Measurements from ENCODE around the gene NOCT.

The NOCT gene

DNA sequence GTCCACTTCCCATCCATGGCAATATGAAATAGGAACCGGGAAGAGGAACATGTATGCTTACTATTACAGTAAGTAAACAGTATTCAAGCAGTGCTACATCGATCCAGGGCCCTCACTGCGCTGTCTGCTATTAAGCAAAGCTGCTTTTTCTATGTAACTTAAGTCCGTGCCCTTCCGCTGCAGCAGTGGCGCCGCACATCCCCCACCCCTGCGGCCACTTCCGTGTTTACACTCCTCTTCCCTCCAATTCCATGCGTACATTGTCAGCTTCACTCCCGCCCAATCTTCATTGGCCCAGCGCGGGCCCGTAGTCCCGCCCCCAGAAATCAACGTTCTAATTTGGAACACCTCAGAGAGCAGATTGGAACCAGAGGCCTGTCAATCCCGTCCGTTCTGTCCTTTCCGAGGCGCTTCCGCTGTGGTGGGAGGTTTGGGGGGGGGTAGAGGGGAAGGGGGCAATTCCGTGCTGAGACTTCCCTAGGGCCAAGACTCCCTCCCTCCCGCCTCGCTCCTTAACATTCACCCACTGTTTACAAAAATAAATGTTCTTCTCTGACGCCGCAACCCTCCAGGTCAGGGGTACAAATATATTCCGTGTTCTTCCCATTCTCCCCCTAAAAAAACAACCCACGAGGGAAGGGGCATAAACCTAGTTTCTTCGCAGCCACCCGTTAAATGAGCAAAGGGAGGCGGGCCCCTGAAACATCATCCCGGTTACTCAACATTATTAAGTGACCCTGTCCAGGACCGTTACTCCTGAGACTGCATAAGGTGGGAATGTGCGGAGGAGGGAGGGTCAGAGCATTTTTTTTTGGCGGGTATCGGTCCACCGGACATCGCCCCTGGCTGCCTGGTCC, 67.4 kb downstream of the NOCT start (continued):
- TF ChIP-seq ZNF776 (tag by site-specific recombination; IDR thresholded peaks at IDR 0.05; ENCODE audit: borderline replicate concordance) (no peak), ZNF837 (tag by site-specific recombination; IDR thresholded peaks at IDR 0.05) (no peak), ZNF211 (tag by site-specific recombination; IDR thresholded peaks at IDR 0.05; ENCODE audit: low read depth) (no peak), MEIS1 (CRISPR knock-in tag; IDR thresholded peaks at IDR 0.05; ENCODE audit: borderline replicate concordance) (no peak), ZNF548 (tag by site-specific recombination; IDR thresholded peaks at IDR 0.05) (peak; percentile 95), ZNF404 (tag by site-specific recombination; IDR thresholded peaks at IDR 0.05) (no peak), ZNF292 (tag by site-specific recombination; IDR thresholded peaks at IDR 0.05; ENCODE audit: borderline replicate concordance, low read depth) (no peak), ZNF843 (tag by site-specific recombination; IDR thresholded peaks at IDR 0.05) (peak; percentile 53; the same call in 1 of the 2 replicates), PRDM10 (tag by site-specific recombination; IDR thresholded peaks at IDR 0.05) (peak; percentile 28; the same call in 1 of the 2 replicates), ZNF521 (tag by site-specific recombination; IDR thresholded peaks at IDR 0.05) (no peak), ZNF121 (tag by site-specific recombination; IDR thresholded peaks at IDR 0.05) (no peak; the same call in 1 of the 2 replicates), ZNF266 (tag by site-specific recombination; IDR thresholded peaks at IDR 0.05; ENCODE audit: low read depth) (no peak), MYNN (tag by site-specific recombination; IDR thresholded peaks at IDR 0.05; ENCODE audit: borderline replicate concordance) (no peak), KLF1 (tag by site-specific recombination; IDR thresholded peaks at IDR 0.05) (no peak), ZNF37A (tag by site-specific recombination; IDR thresholded peaks at IDR 0.05) (no peak), ZBTB21 (tag by site-specific recombination; IDR thresholded peaks at IDR 0.05) (no peak), ZNF449 (tag by site-specific recombination; IDR thresholded peaks at IDR 0.05) (no peak), ZNF19 (tag by site-specific recombination; IDR thresholded peaks at IDR 0.05; ENCODE audit: low read depth) (no peak), ZNF132 (tag by site-specific recombination; IDR thresholded peaks at IDR 0.05; ENCODE audit: borderline replicate concordance) (no peak), ZNF202 (tag by site-specific recombination; IDR thresholded peaks at IDR 0.05; ENCODE audit: borderline replicate concordance) (no peak), TCF7L2 (IDR thresholded peaks at IDR 0.05; ENCODE audit: borderline replicate concordance, low read depth, low read length) (no peak), ZNF280C (tag by site-specific recombination; IDR thresholded peaks at IDR 0.05) (no peak), ZNF658 (tag by site-specific recombination; IDR thresholded peaks at IDR 0.05) (no peak), CTCF (tag by site-specific recombination; IDR thresholded peaks at IDR 0.05) (no peak; the same call in 1 of the 2 replicates), ZNF302 (tag by site-specific recombination; IDR thresholded peaks at IDR 0.05; ENCODE audit: low read depth) (no peak), ZNF184 (tag by site-specific recombination; IDR thresholded peaks at IDR 0.05) (no peak), ZBTB1 (tag by site-specific recombination; IDR thresholded peaks at IDR 0.05) (no peak)
- TF ChIP-seq, protein P1, sequence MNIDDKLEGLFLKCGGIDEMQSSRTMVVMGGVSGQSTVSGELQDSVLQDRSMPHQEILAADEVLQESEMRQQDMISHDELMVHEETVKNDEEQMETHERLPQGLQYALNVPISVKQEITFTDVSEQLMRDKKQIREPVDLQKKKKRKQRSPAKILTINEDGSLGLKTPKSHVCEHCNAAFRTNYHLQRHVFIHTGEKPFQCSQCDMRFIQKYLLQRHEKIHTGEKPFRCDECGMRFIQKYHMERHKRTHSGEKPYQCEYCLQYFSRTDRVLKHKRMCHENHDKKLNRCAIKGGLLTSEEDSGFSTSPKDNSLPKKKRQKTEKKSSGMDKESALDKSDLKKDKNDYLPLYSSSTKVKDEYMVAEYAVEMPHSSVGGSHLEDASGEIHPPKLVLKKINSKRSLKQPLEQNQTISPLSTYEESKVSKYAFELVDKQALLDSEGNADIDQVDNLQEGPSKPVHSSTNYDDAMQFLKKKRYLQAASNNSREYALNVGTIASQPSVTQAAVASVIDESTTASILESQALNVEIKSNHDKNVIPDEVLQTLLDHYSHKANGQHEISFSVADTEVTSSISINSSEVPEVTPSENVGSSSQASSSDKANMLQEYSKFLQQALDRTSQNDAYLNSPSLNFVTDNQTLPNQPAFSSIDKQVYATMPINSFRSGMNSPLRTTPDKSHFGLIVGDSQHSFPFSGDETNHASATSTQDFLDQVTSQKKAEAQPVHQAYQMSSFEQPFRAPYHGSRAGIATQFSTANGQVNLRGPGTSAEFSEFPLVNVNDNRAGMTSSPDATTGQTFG (tag by site-specific recombination; IDR thresholded peaks at IDR 0.05; ENCODE audit: borderline replicate concordance): no peak
